K562 (cell line): Measurements from ENCODE around the gene AFDN. TPM values are rescaled to one million over a fixed set of nuclear protein-coding genes. Genes with fewer than 3 reads are reported as not detected.

Experiments
- ADNP ChIP-seq: fragments of 200-800 bp; sonication (Bioruptor generic); IDR thresholded peaks from 2 replicates; pipeline ENCODE4 v1.6.1; 2016; ENCODE audit warnings: missing genetic modification characterization, missing compliant biosample characterization
- BCLAF1 ChIP-seq, 2 experiments: fragments of 450-650 bp in 1 of 2; IDR thresholded peaks; 2 replicates each; pipeline ENCODE4 v1.6.1; 2011 to 2017; ENCODE audit warnings: low read depth in 2 of 2, antibody characterized with exemption in 1 of 2, borderline replicate concordance in 1 of 2, low read length in 1 of 2, mild to moderate bottlenecking in 1 of 2, mixed read lengths in 1 of 2; ENCODE audit not compliant: control insufficient read depth in 1 of 2
- BCOR ChIP-seq: fragments of 450-650 bp; IDR thresholded peaks from 2 replicates; pipeline ENCODE4 v1.6.1; 2016
- CHD2 ChIP-seq: IDR thresholded peaks from 2 replicates; pipeline ENCODE4 v1.6.1; 2011; ENCODE audit warnings: low read depth, low read length
- ERF ChIP-seq: fragments of 450-650 bp; formaldehyde crosslinking; IDR thresholded peaks from 2 replicates; pipeline ENCODE4 v1.4.0; 2020; ENCODE audit warnings: mild to moderate bottlenecking, mixed read lengths
- ESRRA ChIP-seq: fragments of 450-650 bp; IDR thresholded peaks from 2 replicates; pipeline ENCODE4 v1.6.1; 2014; ENCODE audit warnings: low read depth, mild to moderate bottlenecking, moderate library complexity, borderline replicate concordance
- FOXK2 ChIP-seq, 2 experiments: fragments of 450-650 bp; IDR thresholded peaks in 1 of 2; conservative IDR thresholded peaks in 1 of 2; 2 replicates each; pipeline ENCODE4 v1.6.1; 2016; ENCODE audit warnings: low read depth in 2 of 2, mild to moderate bottlenecking in 1 of 2
- GABPA ChIP-seq: fragments of 200-800 bp; sonication (Bioruptor generic); conservative IDR thresholded peaks from 2 replicates; pipeline ENCODE4 v1.6.1; 2016; ENCODE audit warnings: low read depth, missing genetic modification characterization, missing compliant biosample characterization
- NCOR1 ChIP-seq: fragments of 450-650 bp; IDR thresholded peaks from 2 replicates; pipeline ENCODE4 v1.6.1; 2016; ENCODE audit warnings: mild to moderate bottlenecking, moderate library complexity
- PHF20 ChIP-seq: fragments of 450-650 bp; IDR thresholded peaks from 2 replicates; pipeline ENCODE4 v1.6.1; 2018; ENCODE audit not compliant: partially characterized antibody
- POLR2AphosphoS5 ChIP-seq: IDR thresholded peaks from 2 replicates; pipeline ENCODE4 v1.6.1; 2011; ENCODE audit warnings: mild to moderate bottlenecking, low read depth, low read length, moderate library complexity; ENCODE audit not compliant: control insufficient read depth, insufficient read depth
- PTTG1 ChIP-seq: fragments of 450-650 bp; IDR thresholded peaks from 2 replicates; pipeline ENCODE4 v1.6.1; 2016; ENCODE audit warnings: low read depth, mild to moderate bottlenecking, missing genetic modification characterization, missing compliant biosample characterization
- ZNF124 ChIP-seq: sonication (generic); formaldehyde crosslinking; IDR thresholded peaks from 2 replicates; pipeline ENCODE4 v1.8.1; 2022; ENCODE audit warnings: missing genetic modification reagents
- ZNF280A ChIP-seq: fragments of 450-650 bp; IDR thresholded peaks from 2 replicates; pipeline ENCODE4 v1.6.1; 2018; ENCODE audit warnings: mild to moderate bottlenecking, low read depth; ENCODE audit not compliant: partially characterized antibody
- polyA plus RNA-seq, 8 experiments: library from polyadenylated mRNA; depleted of rRNA in 4 of 8; stranded (reverse) in 5 of 8; unstranded in 3 of 8; fragments of >200 nt; fragmentation: Nextera tagmentation in 2 of 8; fragmentation: Illumina TruSeq in 1 of 8; extraction: Ambion mirVana in 2 of 8; extraction: Trizol in 1 of 8; gene quantifications; 2 replicates each; pipeline versions ENCODE4 v1.2.1 to v1.2.3, GENCODE V29; 2011 to 2014; ENCODE audit warnings: inconsistent platforms in 1 of 8, missing spikeins in 1 of 8
- total RNA-seq, 7 experiments: library from RNA; depleted of rRNA in 6 of 7; stranded (reverse); fragments of >200 nt in 6 of 7; fragmentation: Illumina TruSeq in 2 of 7; extraction: Trizol in 2 of 7; gene quantifications; 2 replicates each; pipeline versions ENCODE4 v1.2.1 to v1.2.3, GENCODE V29; 2011 to 2021; ENCODE audit warnings: low replicate concordance in 1 of 7
- TF ChIP-seq, protein P1 (sequence below): fragments of 450-650 bp; IDR thresholded peaks from 2 replicates; pipeline ENCODE4 v1.6.1; 2016; ENCODE audit warnings: missing biosample characterization, missing genetic modification characterization

Gene AFDN
- total and polyA plus RNA-seq, 9 of the 15 experiments (the other 6 are each of a cell fraction or from before 2014, with no cell fraction given) = 7.2 to 129 (median 105) TPM

- no peak for TF ChIP-seq ESRRA
- no peak for TF ChIP-seq ZNF124 (CRISPR knock-in tag)
- no peak for TF ChIP-seq ADNP (tag)
- TF ChIP-seq PHF20 = no peak
- no peak for TF ChIP-seq POLR2AphosphoS5
- TF ChIP-seq, protein P1, sequence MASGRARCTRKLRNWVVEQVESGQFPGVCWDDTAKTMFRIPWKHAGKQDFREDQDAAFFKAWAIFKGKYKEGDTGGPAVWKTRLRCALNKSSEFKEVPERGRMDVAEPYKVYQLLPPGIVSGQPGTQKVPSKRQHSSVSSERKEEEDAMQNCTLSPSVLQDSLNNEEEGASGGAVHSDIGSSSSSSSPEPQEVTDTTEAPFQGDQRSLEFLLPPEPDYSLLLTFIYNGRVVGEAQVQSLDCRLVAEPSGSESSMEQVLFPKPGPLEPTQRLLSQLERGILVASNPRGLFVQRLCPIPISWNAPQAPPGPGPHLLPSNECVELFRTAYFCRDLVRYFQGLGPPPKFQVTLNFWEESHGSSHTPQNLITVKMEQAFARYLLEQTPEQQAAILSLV = no peak
- 0 out of 4 replicates have a peak, but pooled peaks of 1 of the 2 experiments have one; percentile 0 for TF ChIP-seq FOXK2 (conservative IDR thresholded peaks at IDR 0.05 in 1 of 2, IDR thresholded peaks at IDR 0.05 in 1 of 2; ENCODE audit: low read depth in 2 of 2)
- no peak for TF ChIP-seq GABPA
- no peak for TF ChIP-seq ZNF280A
- no peak for TF ChIP-seq ERF
- TF ChIP-seq BCLAF1 (IDR thresholded peaks at IDR 0.05; ENCODE audit: borderline replicate concordance in 1 of 2, control insufficient read depth in 1 of 2, low read depth in 2 of 2, low read length in 1 of 2) = no peak
- no peak for TF ChIP-seq PTTG1 (tag)
- no peak for TF ChIP-seq BCOR
- no peak for TF ChIP-seq CHD2
- no peak for TF ChIP-seq NCOR1
These were observed 12.6 kb downstream of the AFDN start (continued) for GRCh38 chr6:167839343-167839742.
